CD4-positive, alpha-beta T cell treated with Interleukin-4 for 4 hours (primary cell): ENCODE measurements around the gene TMEM131L.
"Not testable (repeated sequence)": the region's sequence is repeated elsewhere in the genome, so short reads cannot be mapped to it uniquely, and the experiment has no call there.

Source experiments
- DNase-seq: peaks from one replicate; pipeline ENCODE4 v3.0.0-alpha.2; 2020

The TMEM131L gene

DNA sequence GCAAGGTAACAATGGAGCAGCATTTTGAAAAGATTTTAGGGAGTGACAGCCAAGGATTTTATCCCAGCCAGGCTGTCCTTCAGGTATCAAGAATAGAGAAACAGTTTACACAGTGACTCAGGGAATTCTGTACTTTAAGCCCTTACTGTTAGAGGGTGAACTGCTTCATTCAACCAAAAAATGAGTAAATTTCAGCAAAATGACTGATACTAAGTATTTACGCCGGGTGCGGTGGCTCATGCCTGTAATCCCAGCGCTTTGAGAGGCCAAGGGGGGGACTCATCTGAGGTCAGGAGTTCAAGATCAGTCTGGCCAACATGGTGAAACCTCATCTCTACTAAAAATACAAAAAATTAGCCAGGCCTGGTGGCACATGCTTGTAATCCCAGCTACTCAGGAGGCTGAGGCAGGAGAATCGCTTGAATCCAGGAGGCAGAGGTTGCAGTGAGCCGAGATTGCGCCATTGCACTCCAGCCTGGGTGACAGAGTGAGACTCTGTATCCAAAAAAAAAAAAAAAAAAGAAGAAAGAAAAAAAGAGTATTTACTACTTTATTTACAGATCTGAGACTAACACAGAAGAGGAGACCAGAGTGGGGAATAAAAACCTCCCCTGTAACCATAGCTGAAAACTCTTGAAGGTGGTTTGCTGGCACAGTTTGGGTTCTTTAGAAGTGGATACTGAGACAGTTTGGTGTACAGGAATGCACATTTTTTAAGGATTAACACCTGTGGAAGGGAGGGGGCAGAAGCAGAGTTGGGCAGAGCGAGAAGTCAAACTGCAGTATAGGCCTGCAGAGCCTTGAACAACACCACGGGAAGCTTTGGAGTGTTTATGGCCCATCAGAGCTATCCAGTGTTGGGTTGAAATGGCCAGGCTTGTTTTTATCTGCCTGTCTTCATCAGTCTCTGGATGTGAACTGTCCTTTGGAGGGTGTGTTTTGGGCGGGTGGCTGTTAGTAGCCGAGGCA lies 40.5 kb downstream of the TMEM131L start:
- DNase-seq, result no peak

DNA sequence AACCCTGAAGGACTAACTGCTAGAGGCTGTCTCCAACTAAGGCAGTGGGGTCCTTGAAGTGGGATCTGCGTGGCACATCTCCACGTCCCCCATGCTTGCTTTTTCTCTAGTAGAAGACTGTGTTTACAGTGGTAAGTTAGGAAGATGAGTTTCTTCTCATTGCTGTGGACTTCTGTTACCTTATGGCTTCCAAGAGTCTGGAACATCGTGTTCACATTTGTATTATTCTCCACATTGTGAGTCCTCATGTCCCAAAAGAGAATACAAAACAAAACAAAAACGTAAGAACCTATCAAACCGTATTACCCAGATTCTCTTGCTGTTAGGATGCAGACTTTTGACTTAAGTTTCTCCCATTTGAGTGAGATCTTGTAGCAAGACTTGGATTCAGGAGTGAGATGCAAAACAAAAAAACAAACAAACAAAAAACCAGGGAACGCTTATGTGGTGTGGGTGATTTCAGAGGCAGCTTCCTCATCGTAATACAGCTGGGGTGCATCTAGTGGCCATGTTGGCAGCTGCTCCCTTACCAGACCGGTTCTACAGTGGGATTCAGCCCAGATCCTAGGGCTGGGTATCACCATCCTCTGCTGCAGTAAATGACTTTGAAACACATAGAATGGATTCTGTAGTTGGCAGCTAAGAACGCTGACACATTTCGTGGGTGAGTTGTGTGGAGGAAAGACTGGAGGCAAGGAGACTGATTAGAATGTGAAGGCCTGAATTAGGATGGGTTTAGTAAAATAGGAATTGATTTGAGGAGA lies 41.3 kb downstream of the TMEM131L start:
- no peak for DNase-seq

DNA sequence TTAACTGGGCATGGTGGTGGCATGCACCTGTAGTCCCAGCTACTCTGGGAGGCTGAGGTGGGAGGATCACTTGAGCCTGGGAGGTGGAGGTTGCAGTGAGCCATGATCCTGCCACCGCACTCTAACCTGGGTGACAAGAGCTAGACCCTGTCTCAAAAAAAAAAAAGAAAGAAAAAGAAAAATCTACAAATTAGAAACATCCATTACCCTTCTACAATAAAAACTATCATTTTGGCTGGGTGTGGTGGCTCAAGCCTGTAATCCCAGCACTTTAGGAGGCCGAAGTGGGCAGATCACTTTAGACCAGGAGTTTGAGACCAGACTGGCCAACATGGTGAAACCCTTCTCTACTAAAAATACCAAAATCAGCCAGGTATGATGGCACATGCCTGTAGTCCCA lies 43.1 kb downstream of the TMEM131L start:
- not testable (repeated sequence) for DNase-seq

DNA sequence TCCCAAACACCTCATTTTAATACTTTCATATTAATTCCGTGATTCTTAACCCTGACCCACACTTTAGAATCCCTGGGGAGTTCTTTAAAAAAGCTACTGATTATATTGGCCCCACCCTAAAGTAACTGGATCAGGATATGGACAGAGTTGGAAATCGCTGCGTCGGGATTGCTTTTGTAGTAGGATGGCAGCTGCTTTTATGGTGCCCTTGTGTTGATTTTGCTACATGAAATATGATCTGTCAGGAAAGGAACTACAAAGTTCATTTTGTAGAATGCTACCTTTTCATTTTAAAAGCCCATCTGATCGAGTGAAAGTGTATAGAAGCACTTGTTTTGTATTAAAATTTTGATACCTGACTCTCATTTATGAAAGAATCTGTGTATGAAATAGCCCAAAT lies 43.6 kb downstream of the TMEM131L start:
- DNase-seq, result no peak

DNA sequence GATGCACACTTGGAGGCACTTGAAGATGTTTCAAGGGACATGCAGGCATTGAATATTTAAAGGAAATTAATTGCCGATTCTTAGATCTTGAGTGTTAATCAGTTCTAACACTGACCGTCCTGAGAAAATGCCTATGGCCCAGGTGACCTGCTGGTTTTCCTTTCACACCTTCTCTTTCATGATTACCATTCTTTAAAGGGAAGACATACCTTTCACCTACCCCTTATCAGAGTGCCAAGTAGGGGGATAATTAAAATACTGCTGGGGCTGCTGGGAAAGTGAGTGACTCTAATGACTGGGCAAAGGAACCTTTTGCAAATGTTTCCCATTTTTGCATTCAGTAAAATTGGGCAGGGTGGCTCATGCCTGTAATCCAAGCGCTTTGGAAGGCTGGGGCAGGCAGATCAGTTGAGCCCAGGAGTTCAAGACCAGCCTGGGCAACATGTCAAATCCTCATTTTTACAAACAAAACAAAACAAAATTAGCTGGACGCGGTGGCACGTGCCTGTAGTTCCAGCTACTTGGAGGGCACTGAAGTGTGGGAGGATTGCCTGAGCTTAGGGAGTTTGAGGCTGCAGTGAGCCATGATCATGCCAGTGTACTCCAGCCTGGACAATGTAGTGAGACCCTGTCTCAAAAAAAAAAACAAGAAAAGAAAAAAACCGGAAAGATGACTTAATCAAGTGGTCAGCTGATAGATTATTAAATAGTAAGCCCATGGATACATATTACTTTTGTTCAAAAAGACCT lies 44.3 kb downstream of the TMEM131L start:
- DNase-seq, result no peak

DNA sequence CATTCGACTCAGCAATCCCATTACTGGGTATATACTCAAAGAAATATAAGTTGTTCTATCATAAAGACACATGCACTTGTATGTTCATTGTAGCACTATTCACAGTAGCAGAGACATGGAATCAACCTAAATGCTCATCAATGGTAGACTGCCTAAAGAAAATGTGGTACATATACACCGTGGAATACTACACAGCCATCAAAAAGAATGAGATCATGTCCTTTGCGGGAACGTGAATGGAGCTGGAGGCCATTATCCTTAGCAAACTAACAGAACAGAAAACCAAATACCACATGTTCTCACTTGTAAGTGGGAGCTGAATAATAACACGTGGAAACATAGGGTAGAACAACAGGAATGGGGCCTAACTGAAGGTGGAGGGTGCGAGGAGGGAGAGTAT lies 44.9 kb downstream of the TMEM131L start:
- DNase-seq, result no peak

DNA sequence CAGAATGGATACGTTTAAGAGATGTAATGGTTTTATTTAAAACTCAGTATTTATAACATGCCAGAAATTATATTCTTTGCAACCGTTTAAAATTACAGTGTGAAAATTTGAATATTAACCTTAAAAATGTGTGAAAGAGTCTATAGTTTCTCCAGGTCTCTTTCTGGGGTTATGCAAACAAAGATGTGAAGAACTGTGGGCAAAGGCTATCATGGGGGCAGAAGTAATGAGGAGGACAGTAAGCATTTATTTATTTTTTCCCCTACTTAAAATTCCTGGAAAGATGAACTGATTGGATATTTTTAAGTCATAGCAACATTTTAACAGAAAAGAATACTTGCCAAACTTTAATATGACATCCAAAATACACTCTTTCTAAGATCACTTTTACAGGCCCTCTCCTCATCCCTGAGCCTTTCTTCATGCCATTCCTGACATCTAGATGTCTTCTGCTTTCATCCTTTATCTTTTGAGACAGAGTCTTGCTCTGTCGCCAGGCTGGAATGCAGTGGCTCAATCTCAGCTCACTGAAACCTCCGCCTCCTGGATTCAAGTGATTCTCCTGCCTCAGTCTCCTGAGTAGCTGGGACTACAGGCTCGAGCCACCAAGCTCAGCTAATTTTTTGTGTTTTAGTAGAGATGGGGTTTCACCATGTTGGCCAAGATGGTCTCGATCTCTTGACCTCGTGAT lies 46.1 kb downstream of the TMEM131L start:
- no peak for DNase-seq

DNA sequence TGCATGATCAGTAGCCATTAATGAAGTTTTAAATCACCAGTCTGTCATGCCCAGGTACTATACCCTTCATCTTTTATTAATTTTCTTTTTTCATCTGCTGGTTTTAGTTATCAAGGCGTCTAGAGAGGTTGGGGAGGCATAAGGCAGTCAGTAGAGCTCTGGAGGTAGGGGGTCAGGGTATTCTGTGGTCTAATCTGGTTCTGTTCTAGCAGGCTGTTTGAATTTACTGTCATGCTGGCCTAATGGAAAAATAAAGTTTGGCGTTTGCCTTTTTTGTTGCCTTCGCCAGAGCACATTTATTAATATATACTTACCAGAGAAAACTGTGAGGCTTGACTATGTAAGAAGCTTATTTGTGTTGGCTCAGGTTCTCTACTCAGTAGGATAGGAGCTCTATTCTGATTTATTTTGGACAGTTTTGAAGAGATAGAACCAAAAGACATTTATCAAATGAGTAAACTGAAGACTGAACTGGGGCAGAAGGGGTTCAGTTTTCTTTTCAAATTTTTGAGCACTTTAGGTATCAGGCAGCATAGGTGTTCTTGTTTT lies 46.9 kb downstream of the TMEM131L start:
- DNase-seq, result no peak

DNA sequence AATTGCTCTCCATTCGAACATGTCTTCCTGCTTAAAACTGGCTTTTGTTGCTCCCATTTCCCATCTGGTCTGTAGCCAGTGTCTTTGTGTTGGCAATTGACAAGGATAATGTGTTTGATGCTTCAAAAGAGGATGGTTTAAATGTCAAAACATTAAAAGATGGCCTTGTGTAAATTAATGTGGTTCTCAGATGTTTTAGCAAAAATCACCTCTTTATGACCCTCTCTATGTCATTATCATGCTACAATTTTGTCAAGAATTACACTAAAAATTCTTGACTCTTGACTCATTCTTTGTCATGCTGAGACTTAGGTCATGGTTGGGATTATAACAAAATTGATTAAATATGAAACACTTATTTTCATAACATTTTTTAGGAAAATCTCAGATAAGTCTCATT lies 47.4 kb downstream of the TMEM131L start:
- DNase-seq, result no peak

DNA sequence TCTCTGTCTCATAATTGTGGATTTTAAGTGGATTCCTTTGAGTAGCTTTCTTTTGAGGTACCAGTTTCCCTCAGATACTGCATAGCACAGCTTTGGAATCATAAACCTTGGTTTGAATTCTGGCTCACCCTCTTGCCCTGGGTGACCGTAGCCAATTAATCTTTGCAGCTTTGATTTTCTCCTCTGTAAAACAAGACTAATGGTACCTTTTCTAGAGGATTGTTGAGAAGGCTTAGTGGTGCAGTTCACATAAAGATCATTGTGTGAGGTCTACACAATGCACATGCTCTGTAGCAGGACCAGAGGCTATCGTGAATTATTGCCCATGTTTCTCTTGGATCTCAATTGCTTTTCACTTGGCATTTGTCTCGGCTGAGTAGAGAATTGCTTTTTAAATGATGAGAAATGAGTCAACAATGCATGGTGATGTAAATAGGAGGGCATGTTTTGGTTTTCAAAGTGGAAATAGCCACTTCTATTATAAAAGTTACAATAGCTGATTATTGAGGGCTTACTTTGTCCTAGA lies 47.9 kb downstream of the TMEM131L start:
- DNase-seq, result no peak

DNA sequence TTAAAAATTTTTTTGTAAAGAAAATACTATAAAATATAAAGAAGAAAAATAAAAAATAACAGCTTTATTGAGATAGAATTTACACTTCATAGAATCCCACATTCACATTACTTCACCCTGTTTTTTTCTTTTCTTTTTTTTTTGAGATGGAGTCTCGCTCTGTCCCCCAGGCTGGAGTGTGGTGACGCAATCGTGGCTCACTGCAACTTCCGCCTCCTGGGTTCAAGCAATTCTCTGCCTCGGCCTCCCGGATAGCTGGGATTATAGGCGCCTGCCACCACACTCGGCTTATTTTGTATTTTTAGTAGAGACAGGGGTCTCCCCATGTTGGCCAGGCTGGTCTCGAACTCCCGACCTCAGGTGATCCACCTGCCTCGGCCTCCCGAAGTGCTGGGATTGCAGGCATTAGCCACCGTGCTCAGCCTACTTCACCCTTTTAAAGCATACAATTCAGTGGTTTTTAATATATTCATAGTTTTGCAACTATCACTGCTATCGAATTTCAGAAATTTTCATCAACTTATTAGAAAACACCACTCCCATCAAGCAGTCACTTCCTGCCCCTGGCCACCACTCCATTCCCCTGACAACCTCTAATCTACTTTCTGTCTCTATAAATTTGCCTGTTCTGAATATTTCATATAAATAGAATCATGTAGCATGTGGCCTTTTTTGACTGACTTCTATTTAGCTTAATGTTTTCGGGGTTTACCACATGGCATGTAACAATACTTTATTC lies 48.7 kb downstream of the TMEM131L start:
- no peak for DNase-seq

DNA sequence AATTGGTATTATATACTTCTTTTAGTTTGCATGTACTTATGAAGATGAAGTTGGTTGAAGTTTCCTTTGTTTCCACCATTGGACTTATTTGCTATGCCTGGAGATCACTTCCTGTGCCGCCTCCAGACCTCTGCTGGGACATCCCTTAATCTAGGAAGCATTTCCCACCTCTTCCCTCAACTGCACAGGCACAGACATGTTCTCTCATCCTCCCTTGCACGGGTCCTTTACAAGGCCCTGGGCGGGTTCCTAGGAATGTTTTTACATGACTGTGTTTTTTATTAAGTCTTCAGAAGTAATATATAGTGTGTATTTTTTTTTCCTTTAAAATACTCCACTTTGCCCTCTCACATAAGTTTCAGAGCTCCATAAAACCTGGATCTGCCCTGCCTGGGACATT lies 51.0 kb downstream of the TMEM131L start:
- DNase-seq, result no peak

DNA sequence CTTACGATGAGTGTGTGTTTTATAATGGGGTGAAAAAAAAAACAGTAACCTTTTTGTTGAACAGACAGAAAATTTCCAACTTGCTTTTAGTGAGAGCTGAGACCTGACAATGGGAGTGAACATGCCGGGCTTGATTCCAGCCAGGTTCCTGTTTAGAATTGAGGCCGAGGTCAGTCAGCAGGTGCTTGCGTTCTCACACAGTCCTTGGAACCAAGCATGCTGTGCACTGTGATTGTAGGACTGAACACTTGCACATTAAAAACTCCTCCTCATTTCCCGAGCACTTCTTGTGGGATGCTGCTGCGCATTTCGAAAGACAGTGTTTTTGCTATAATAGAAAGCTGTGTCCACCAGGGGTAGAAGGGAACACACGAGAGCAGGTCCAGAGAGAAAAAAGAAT lies 51.8 kb downstream of the TMEM131L start:
- no peak for DNase-seq

DNA sequence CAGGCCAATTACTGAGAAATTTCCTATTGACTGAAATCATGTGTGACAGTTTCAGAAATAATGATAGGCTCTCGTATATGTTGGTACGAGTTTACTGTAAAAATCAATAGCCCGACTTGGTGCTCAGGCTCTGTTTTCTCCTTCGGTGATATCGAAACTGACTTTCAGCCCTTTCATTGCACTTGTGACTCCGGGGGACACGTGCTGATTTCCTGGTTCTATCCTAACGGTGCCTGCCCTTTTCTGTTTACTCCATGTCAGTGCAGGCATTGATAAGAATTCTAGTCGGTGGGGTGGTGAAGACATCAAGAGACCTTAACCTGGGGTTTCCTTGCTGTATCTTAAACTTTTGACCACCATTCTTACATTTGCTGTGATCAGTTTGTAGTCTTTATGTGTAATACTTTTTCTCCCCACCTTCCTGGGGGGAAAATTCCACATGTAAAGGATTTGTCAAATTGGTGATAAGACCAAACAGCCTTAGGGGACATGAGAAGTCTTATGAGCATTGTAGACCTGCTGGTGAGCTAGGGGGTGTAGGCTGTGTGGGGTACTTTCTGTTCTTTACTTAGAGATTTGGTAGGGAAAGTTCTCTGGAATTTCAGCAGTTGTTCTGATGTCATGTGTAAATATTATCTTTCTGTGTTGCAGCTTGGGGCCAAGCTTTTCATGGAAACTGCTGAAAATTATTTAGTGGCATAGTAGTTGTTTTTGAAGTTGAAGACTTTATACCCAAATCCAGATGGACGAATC lies 52.7 kb downstream of the TMEM131L start:
- peak; percentile 32 for DNase-seq

DNA sequence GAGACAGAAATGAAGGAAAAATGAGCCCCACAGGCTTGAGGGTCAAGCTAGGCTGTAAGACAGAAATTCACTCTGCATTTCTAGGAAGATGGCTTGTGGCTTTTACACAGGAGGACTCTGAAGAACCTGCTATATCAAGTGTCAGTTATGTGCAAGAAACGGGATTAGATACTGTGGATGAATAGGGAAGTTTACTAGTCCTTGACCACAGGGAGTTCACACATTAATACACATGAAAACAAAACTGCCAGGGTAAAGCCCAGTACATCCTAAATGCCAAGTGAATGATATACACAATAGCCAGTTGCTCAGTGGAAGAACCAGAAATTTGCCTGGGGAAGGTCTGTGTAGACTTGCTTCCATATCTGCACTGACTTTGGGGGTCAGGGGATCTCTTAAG lies 53.5 kb downstream of the TMEM131L start:
- DNase-seq, result no peak

DNA sequence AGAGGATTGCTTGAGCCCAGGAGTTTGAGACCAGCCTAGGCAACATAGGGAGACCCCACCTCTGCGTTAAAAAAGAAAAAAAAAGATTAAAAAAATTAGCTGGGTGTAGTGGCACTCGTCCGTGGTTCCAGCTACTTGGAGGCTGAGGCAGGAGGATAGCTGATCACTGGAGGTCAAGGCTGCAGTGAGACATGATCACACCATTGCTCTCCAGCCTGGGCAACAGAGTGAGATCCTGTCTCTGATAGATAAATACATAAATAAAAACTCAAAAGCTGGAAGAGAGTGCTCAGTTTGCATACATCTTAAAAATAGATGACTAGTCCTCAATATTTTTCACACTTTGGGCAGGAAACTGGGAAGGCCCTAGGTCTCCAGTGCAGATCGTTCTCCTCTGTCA lies 54.1 kb downstream of the TMEM131L start:
- no peak for DNase-seq

DNA sequence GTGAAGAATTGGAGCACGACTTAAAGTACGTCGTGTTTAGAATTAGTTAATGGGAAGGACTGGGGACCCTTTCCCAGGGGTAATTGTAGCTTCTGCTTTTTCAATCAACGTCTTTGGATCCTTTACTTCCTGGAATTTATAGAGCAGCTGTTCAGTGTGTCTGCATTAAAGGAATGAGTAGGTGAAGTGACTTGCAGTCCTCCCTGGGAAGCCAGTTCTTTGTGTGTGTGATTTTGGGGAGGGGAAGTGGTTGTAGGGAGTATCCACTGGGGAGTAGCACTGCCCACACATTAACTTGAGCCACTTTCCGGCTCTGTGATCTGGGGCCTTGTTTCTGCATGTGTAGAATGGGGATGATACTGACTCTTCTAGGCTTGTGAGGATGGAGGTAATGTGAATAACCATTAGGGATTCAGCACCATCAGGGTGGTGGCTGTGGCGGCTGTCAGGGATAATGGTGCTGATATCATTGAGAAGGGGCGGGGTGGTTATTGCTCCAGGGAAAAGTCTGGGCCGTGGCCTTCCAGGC lies 54.7 kb downstream of the TMEM131L start:
- no peak for DNase-seq

DNA sequence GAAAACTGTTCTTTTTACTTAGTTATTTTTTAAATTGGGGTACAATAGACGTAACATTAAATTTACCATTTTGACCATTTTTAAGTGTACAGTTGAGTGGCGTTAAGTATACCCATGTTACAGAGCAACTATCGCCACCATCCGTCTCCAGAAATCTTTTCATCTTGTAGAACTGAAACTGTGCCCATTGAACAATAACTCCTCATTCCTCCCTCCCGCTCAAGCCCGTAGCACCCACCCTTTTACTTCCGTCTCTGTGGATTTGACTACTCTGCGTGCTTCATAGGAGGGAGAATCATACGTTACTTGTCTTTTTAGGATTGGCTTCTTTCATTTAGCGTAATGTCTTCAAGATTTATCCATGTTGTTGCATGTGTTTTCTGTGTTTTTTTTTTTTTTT lies 55.3 kb downstream of the TMEM131L start:
- DNase-seq, result no peak

DNA sequence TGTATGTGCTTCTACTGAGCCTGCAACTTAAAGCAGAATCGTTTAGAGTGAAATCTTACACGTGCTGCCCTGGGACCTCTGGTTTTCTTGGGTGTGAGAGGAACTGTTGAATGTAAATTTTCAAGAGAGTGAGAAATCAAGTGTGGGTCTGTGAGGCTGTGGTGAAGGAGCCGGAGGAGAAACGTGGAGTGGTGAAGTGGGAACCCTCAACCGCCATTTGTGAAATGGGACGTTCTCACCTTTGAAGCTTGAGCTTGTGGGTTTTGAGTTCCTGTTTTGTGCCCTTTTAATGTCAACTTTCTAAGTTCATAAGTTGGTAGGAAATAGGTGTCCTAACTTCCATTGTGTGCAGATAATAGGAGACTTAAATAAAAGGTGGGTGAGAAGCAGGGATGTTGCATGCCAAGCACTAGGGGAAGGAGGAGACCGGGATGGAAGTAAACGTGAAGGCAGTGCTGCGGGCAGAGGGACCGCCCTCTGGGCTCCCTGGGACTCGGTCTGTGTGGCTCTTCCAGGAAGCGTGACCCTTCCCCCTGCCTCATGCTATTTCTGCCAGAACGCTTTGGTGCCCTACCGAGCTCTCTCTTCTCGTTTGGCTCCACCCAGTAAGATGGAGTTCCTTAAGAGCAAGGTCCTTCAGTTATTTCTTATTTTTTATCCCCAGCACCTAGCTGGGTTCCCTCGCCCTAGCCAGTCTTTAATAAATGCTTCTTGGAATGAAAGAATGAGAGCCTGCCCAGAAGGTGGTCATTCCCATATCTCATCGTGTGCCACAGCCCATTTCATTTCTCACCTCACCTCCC lies 56.0 kb downstream of the TMEM131L start:
- peak; percentile 72 for DNase-seq

DNA sequence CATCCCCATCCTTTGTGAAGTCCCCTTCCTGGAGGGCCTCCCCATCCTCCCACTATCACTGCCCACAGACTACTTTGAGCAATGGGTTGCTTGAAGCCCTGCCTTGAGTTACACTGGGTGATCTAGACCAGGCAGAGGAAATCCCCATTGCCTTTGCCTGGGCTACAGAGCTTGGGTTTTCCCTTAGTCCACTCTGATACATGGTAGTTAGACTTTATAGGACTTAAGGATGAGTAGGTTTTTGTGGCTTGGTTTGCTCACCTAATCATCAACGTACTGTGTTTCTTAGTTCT lies 56.6 kb downstream of the TMEM131L start:
- DNase-seq, result peak; percentile 58
